Activated naive CD8-positive, alpha-beta T cell treated with anti-CD3 and anti-CD28 coated beads for 36 hours (primary cell): Measurements from ENCODE around the gene EXOC2. TPM values are rescaled to one million over a fixed set of nuclear protein-coding genes. Genes with fewer than 3 reads are reported as not detected.

ENCODE experiments used
- DNase-seq: peaks from one replicate; pipeline ENCODE4 v3.0.0; 2021
- H3K27ac Mint-ChIP-seq: one replicate; pipeline ENCODE4 v1.8.0; 2022; ENCODE audit warnings: mild to moderate bottlenecking, moderate library complexity, mixed read lengths
- H3K27me3 Mint-ChIP-seq: one replicate; pipeline ENCODE4 v1.8.0; 2022; ENCODE audit warnings: mild to moderate bottlenecking, mixed read lengths
- H3K36me3 Mint-ChIP-seq: one replicate; pipeline ENCODE4 v1.8.0; 2021; ENCODE audit warnings: mild to moderate bottlenecking, mixed read lengths
- H3K4me1 Mint-ChIP-seq: one replicate; pipeline ENCODE4 v1.8.0; 2021; ENCODE audit warnings: mixed read lengths
- H3K4me3 Mint-ChIP-seq: one replicate; pipeline ENCODE4 v1.8.0; 2022; ENCODE audit warnings: mild to moderate bottlenecking, moderate library complexity, mixed read lengths
- H3K9me3 Mint-ChIP-seq: one replicate; pipeline ENCODE4 v1.8.0; 2022; ENCODE audit warnings: mixed read lengths
- total RNA-seq, 2 experiments: library from RNA; stranded (reverse); gene quantifications; one replicate each; pipeline ENCODE4 v1.2.3, GENCODE V29; 2021

EXOC2 gene
- total RNA-seq, 2 experiments from 2014 or later: 28.4 to 30.0 TPM

GRCh38 chr6:714100-714499 is 21.2 kb upstream of the EXOC2 start:
- Mint-ChIP-seq H3K27ac (no peak overlapping the region), H3K4me1 (peaks cover 24% of the 10 kb centered on the region), H3K4me3 (no peak overlapping the region), H3K9me3 (no peaks in the 10 kb centered on the region), H3K27me3 (no peaks in the 10 kb centered on the region), H3K36me3 (no peaks in the 10 kb centered on the region)
- no peak for DNase-seq

- Mint-ChIP-seq H3K4me3 (no peak overlapping the region), H3K27me3 (no peaks in the 10 kb centered on the region), H3K9me3 (no peaks in the 10 kb centered on the region), H3K27ac (no peak overlapping the region), H3K4me1 (peaks cover 24% of the 10 kb centered on the region), H3K36me3 (no peaks in the 10 kb centered on the region)
- no peak for DNase-seq
Observed at GRCh38 chr6:713351-713750, 20.4 kb upstream of the EXOC2 start.

- Mint-ChIP-seq H3K9me3 (no peaks in the 10 kb centered on the region), H3K27ac (no peak overlapping the region), H3K4me3 (no peak overlapping the region), H3K36me3 (no peaks in the 10 kb centered on the region), H3K4me1 (peaks cover 24% of the 10 kb centered on the region), H3K27me3 (no peaks in the 10 kb centered on the region)
- no peak for DNase-seq
Observed at GRCh38 chr6:712805-713204, 19.9 kb upstream of the EXOC2 start.

GRCh38 chr6:711925-712324 is 19.0 kb upstream of the EXOC2 start:
- Mint-ChIP-seq H3K36me3 (no peaks in the 10 kb centered on the region), H3K4me3 (peak overlapping the region; percentile 94), H3K9me3 (no peaks in the 10 kb centered on the region), H3K27ac (peak overlapping the region; percentile 100), H3K27me3 (no peaks in the 10 kb centered on the region), H3K4me1 (peaks cover 24% of the 10 kb centered on the region)
- no peak for DNase-seq

GRCh38 chr6:710601-711571 is 17.9 kb upstream of the EXOC2 start:
- DNase-seq: peak; percentile 71
- Mint-ChIP-seq H3K4me1 (peaks cover 24% of the 10 kb centered on the region), H3K4me3 (peak overlapping the region; percentile 94), H3K36me3 (no peaks in the 10 kb centered on the region), H3K9me3 (no peaks in the 10 kb centered on the region), H3K27me3 (no peaks in the 10 kb centered on the region), H3K27ac (peak overlapping the region; percentile 100)

- Mint-ChIP-seq H3K4me1 (peaks cover 22% of the 10 kb centered on the region), H3K4me3 (peak overlapping the region; percentile 94), H3K27ac (peak overlapping the region; percentile 54)
Observed at GRCh38 chr6:709471-710056, 16.6 kb upstream of the EXOC2 start.

GRCh38 chr6:708237-708598 is 15.3 kb upstream of the EXOC2 start:
- Mint-ChIP-seq H3K36me3 (no peaks in the 10 kb centered on the region), H3K27me3 (no peaks in the 10 kb centered on the region), H3K27ac (no peak overlapping the region), H3K9me3 (no peaks in the 10 kb centered on the region), H3K4me3 (no peak overlapping the region), H3K4me1 (peaks cover 23% of the 10 kb centered on the region)
- DNase-seq: no peak

More at GRCh38 chr6:709471-710056, 16.6 kb upstream of the EXOC2 start:
- no peaks in the 10 kb centered on the region for H3K27me3 Mint-ChIP-seq
- no peaks in the 10 kb centered on the region for H3K36me3 Mint-ChIP-seq
- H3K9me3 Mint-ChIP-seq: no peaks in the 10 kb centered on the region
- no peak for DNase-seq

GRCh38 chr6:707576-708236 is 14.8 kb upstream of the EXOC2 start:
- DNase-seq: no peak
- Mint-ChIP-seq H3K9me3 (no peaks in the 10 kb centered on the region), H3K4me1 (peaks cover 23% of the 10 kb centered on the region), H3K4me3 (no peak overlapping the region), H3K27me3 (no peaks in the 10 kb centered on the region), H3K36me3 (no peaks in the 10 kb centered on the region), H3K27ac (no peak overlapping the region)

GRCh38 chr6:706819-707381 is 14.0 kb upstream of the EXOC2 start:
- Mint-ChIP-seq H3K27me3 (peaks cover 4% of the 10 kb centered on the region), H3K4me3 (no peak overlapping the region), H3K36me3 (no peaks in the 10 kb centered on the region), H3K9me3 (no peaks in the 10 kb centered on the region), H3K27ac (no peak overlapping the region), H3K4me1 (peaks cover 23% of the 10 kb centered on the region)
- DNase-seq: no peak

- Mint-ChIP-seq H3K27ac (no peak overlapping the region), H3K4me3 (no peak overlapping the region), H3K27me3 (peaks cover 7% of the 10 kb centered on the region), H3K36me3 (no peaks in the 10 kb centered on the region), H3K9me3 (no peaks in the 10 kb centered on the region), H3K4me1 (peaks cover 17% of the 10 kb centered on the region)
- DNase-seq: no peak
Observed at GRCh38 chr6:706146-706545, 13.2 kb upstream of the EXOC2 start.

GRCh38 chr6:705047-705446 is 12.1 kb upstream of the EXOC2 start:
- Mint-ChIP-seq H3K9me3 (no peaks in the 10 kb centered on the region), H3K27me3 (peaks cover 8% of the 10 kb centered on the region), H3K36me3 (no peaks in the 10 kb centered on the region), H3K4me3 (no peak overlapping the region), H3K4me1 (peaks cover 8% of the 10 kb centered on the region), H3K27ac (no peak overlapping the region)
- DNase-seq: no peak

- Mint-ChIP-seq H3K27ac (no peak overlapping the region), H3K4me1 (peaks cover 1% of the 10 kb centered on the region), H3K9me3 (no peaks in the 10 kb centered on the region)
Observed at GRCh38 chr6:704046-704445, 11.1 kb upstream of the EXOC2 start.

GRCh38 chr6:703552-703951 is 10.6 kb upstream of the EXOC2 start:
- Mint-ChIP-seq H3K36me3 (no peaks in the 10 kb centered on the region), H3K9me3 (no peaks in the 10 kb centered on the region), H3K4me3 (no peak overlapping the region), H3K27ac (no peak overlapping the region), H3K4me1 (peaks cover 1% of the 10 kb centered on the region), H3K27me3 (peaks cover 8% of the 10 kb centered on the region)
- no peak for DNase-seq

More at GRCh38 chr6:704046-704445, 11.1 kb upstream of the EXOC2 start:
- Mint-ChIP-seq H3K36me3 (no peaks in the 10 kb centered on the region), H3K4me3 (no peak overlapping the region), H3K27me3 (peaks cover 8% of the 10 kb centered on the region)
- no peak for DNase-seq

GRCh38 chr6:701700-702479 is 9.0 kb upstream of the EXOC2 start:
- H3K4me1 Mint-ChIP-seq: peaks cover 1% of the 10 kb centered on the region
- no peak overlapping the region for H3K27ac Mint-ChIP-seq

More at GRCh38 chr6:701700-702479, 9.0 kb upstream of the EXOC2 start:
- no peaks in the 10 kb centered on the region for H3K9me3 Mint-ChIP-seq
- DNase-seq: no peak
- H3K27me3 Mint-ChIP-seq: peaks cover 8% of the 10 kb centered on the region
- H3K36me3 Mint-ChIP-seq: no peaks in the 10 kb centered on the region
- H3K4me3 Mint-ChIP-seq: no peak overlapping the region
